Measurements from ENCODE around the gene ATG16L2.

DNA sequence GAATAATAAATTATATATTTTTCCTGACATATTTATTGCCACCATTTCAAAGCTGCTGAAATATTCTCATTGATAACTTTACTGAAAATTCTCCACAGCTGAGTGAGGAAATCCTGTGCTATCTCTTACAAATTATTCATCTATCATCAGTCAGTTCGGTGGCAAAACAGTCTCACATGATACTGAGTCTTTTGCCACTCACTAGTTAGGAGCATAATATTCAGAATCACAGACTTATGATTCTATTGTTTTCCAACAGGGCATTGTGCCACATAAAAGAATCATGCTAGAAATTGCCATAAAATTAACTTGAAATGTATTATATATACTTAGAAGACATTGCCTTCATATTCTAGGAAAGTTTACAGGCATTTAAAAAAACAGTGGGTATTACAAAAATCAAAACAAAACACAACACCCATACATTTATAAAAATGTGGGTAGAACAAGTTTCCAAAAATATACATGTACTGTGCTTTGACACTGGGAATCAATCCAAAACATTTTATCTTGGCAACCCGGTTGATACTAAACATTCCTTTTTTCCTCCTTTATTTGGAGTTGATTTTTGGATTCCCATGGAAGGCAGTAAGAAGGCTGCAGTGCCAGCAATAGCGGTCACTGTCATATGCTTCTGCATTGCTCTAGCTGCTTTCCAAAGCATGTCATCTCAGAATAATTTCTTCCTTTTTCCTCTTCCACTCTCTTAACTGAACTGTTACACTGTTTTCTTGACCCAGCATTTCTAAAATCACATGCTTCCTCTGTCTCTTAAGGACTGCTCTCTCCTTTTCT lies 42.5 kb downstream of the ATG16L2 start:
- TF ChIP-seq POLR2A (IDR thresholded peaks at IDR 0.05; ENCODE audit: low read length) (no peak), GATA1 (IDR thresholded peaks at IDR 0.05; ENCODE audit: low read depth, low read length) (no peak)

Data from erythroblast (primary cell).